Measurements from ENCODE around the gene STYK1.

The STYK1 gene, protein sequence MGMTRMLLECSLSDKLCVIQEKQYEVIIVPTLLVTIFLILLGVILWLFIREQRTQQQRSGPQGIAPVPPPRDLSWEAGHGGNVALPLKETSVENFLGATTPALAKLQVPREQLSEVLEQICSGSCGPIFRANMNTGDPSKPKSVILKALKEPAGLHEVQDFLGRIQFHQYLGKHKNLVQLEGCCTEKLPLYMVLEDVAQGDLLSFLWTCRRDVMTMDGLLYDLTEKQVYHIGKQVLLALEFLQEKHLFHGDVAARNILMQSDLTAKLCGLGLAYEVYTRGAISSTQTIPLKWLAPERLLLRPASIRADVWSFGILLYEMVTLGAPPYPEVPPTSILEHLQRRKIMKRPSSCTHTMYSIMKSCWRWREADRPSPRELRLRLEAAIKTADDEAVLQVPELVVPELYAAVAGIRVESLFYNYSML

DNA sequence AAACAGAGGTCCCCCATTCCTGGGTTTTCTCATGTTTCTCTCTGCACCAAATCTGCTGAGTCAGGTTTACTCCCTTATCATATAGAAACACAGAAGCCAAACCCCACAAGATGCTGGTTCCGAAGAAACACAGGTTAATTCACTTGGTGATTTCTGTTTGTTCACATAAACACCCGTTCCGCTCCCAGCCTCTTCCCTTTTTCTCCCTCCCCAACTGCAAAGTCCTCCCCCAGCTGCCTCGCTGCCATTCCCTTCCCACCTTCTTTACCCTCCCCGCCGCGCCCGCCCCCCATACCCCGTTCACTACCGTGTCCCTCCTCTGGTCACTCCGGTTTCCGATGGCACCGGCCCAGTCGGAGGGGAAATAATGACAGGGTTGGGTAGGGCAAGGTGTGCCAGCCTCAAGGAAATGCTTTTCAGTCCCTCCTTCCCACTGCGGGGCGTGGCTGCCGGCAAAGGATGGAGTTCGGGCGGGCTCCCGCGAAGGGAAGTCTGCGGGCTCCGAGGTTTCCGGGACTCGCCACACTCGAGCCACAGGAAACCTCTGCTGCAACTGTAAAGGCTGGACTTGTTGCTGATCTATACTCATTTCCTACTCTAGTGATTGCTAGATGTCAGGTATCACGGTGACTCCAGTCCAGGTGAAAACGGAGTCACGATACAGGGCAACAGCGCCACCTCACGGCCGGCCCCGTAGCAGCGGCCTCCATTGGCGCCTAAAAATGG is at the start of gene STYK1:
STYK1 (minus strand) TSS at position 394 of the 726 bp plus-strand sequence. CDS start 39,434 bp downstream, outside the sequence.
- no peaks in the 10 kb centered on the region for H3K9me3 ChIP-seq
- peak within 1 kb of the TSS; percentile 21 for H3K27ac ChIP-seq
- H3K4me1 ChIP-seq (ENCODE audit: control insufficient read depth in 1 of 2, insufficient read depth in 1 of 2, low read depth in 1 of 2, low read length in 1 of 2) = peaks cover 19 to 30% of the 10 kb centered on the region in 2 experiments
- peak within 1 kb of the TSS; percentile 28 to 50 for H3K4me3 ChIP-seq (ENCODE audit: low read depth in 1 of 2, low read length in 1 of 2)
- TF ChIP-seq, protein P1, sequence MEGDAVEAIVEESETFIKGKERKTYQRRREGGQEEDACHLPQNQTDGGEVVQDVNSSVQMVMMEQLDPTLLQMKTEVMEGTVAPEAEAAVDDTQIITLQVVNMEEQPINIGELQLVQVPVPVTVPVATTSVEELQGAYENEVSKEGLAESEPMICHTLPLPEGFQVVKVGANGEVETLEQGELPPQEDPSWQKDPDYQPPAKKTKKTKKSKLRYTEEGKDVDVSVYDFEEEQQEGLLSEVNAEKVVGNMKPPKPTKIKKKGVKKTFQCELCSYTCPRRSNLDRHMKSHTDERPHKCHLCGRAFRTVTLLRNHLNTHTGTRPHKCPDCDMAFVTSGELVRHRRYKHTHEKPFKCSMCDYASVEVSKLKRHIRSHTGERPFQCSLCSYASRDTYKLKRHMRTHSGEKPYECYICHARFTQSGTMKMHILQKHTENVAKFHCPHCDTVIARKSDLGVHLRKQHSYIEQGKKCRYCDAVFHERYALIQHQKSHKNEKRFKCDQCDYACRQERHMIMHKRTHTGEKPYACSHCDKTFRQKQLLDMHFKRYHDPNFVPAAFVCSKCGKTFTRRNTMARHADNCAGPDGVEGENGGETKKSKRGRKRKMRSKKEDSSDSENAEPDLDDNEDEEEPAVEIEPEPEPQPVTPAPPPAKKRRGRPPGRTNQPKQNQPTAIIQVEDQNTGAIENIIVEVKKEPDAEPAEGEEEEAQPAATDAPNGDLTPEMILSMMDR (IDR thresholded peaks at IDR 0.05) = peak; percentile 58
- no peaks in the 10 kb centered on the region for H3K36me3 ChIP-seq
- peaks cover 97% of the 10 kb centered on the region for H3K27me3 ChIP-seq

DNA sequence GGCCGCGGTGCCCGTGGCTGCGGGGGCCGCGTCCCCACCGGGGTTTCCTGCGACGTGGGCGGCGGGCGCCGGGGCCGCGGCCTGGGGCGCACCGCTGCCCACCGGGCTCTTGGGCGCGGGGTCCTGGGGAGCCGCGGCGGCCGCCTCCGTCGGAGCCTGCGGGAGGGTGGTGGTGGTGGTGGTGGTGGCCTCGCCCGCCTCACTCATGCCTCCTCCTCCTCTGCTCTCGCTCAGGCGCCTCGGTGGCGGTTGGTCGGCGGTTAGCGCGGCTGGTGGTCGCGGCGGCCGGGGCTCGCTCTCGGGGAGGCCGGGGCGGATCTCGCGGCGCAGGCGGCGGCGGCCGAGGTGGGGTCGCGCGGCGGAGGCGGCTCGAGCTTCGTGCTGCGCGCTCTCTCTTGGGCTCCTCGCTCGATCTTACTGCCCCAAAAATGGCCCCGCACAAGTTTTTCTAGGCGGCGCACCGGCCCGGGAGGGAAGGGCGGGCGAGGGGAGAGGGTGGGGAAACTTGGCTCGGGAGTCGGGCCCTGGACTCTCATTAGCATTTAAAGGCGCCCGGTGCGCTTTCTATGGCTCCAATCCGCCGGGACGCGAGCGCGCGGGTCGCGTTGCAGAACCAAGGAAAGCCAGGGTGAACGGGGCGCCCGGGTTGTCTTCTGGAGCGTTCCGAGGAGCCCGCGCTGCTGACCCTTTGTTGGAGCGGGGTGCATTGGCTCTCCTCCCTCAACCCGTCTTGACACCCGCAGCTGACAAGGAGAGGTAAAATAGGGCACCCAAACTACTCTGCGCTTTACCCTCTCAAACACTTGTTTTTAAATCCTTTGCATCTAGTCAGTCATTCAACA is 49.3 kb upstream of the STYK1 start, which contains the start of gene YBX3:
YBX3 (minus strand) TSS at position 419 of the 842 bp plus-strand sequence; CDS start at position 207, 212 bp downstream.
- H3K4me1 ChIP-seq (ENCODE audit: control insufficient read depth in 1 of 2, insufficient read depth in 1 of 2, low read depth in 1 of 2, low read length in 1 of 2) = peaks cover 19 to 21% of the 10 kb centered on the region in 2 experiments
- peaks cover 57% of the 10 kb centered on the region for H3K27me3 ChIP-seq
- H3K36me3 ChIP-seq = no peaks in the 10 kb centered on the region
- peak within 1 kb of the TSS; percentile 56 to 60 for H3K4me3 ChIP-seq (ENCODE audit: low read depth in 1 of 2, low read length in 1 of 2)
- TF ChIP-seq, protein P1 (IDR thresholded peaks at IDR 0.05) = no peak
- H3K27ac ChIP-seq = peak within 1 kb of the TSS; percentile 1
- no peaks in the 10 kb centered on the region for H3K9me3 ChIP-seq

DNA sequence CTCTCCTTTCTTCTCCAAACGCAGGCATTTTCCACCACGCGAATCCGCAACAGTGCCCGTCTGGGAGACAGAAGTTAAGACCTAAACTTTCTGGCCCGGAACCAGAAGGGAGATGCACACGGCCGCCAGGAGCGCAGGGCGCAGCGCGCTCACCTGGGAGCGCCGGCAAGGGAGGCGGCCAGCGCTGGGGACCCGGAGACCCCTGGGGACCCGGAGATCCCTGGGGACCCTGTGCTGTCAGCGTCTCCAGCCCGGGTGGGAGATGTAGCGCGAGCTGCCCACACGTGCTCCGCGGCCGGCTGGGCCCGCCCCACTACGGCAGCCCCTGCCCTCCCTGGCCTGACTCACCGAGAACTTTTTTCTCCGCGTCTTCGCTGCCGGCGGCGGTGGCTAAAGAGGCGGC is 48.7 kb upstream of the STYK1 start:
- H3K4me1 ChIP-seq (ENCODE audit: control insufficient read depth in 1 of 2, insufficient read depth in 1 of 2, low read depth in 1 of 2, low read length in 1 of 2) = peaks cover 19 to 21% of the 10 kb centered on the region in 2 experiments
- peak overlapping the region; percentile 1 for H3K27ac ChIP-seq
- H3K9me3 ChIP-seq = no peaks in the 10 kb centered on the region
- H3K36me3 ChIP-seq = no peaks in the 10 kb centered on the region
- TF ChIP-seq, protein P1 (IDR thresholded peaks at IDR 0.05) = no peak
- H3K27me3 ChIP-seq = peaks cover 57% of the 10 kb centered on the region
- peak overlapping the region; percentile 56 to 60 for H3K4me3 ChIP-seq (ENCODE audit: low read depth in 1 of 2, low read length in 1 of 2)

DNA sequence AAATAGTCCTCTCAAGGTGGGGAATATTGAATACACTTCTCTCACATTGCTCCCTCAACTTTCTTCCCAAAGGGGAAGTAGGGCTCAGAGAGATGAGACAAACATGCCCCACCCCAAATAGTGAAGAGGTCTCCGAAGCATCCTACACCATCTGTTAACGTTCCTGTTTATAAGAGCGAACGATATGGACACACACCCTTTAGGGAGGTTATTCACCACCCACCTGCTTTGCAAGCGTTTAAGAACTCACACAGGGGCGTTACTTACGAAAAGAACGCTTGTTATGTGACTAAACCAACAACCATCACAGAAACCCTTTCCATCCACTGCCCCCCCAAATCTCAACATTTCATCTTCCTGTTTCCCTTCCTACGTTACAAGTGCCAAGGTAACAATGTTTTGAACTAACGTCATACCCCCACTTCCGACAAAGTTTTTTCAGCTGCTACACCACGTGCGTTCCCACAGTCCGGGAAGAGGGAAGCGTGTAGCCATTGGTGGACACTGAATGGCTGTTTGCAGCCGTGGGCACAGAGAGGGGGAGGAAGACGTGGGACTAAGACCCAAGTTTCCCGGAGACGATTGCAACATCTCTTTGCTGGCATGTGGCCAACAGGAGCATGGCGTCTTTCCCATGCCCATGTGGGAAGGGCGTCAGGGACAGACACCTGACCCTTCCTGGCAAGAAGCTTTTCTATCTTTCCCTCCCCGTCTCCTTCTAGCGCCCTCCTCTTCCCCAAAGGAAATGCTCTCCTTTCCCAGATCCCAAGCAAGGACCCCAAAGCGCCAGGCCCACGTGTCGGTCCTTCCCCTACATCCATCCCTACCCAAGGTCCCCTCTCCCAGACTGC is 48.0 kb upstream of the STYK1 start:
- Histone ChIP-seq H3K9me3 (no peaks in the 10 kb centered on the region), H3K36me3 (no peaks in the 10 kb centered on the region), H3K27ac (peak overlapping the region; percentile 30), H3K27me3 (peaks cover 57% of the 10 kb centered on the region), H3K4me1 (ENCODE audit: control insufficient read depth in 1 of 2, insufficient read depth in 1 of 2, low read depth in 1 of 2, low read length in 1 of 2) (peaks cover 19 to 21% of the 10 kb centered on the region in 2 experiments), H3K4me3 (ENCODE audit: low read depth in 1 of 2, low read length in 1 of 2) (peak overlapping the region; percentile 56 to 60)
- TF ChIP-seq, protein P1 (IDR thresholded peaks at IDR 0.05) = no peak

All from neutrophil (primary cell).